Endothelial cell (in vitro differentiated cells): ENCODE results near the gene NOVA2. TPM values are rescaled to one million over a fixed set of nuclear protein-coding genes. Genes with fewer than 3 reads are reported as not detected.
A peak's percentile ranks its signal among the peaks of the same experiment; 100 is the strongest.

Source experiments
- DNase-seq: peaks from one replicate; pipeline ENCODE4 v3.0.0; 2021; ENCODE audit warnings: low spot score
- H3K27ac Mint-ChIP-seq: one replicate; pipeline ENCODE4 v1.8.0; 2021; ENCODE audit warnings: mixed read lengths, inconsistent platforms; ENCODE audit not compliant: unreplicated experiment
- H3K27me3 Mint-ChIP-seq: one replicate; pipeline ENCODE4 v1.8.0; 2021; ENCODE audit warnings: mild to moderate bottlenecking, moderate library complexity, mixed read lengths, inconsistent platforms; ENCODE audit not compliant: unreplicated experiment
- H3K36me3 Mint-ChIP-seq: one replicate; pipeline ENCODE4 v1.8.0; 2021; ENCODE audit warnings: mild to moderate bottlenecking, low read depth, mixed read lengths, inconsistent platforms; ENCODE audit not compliant: unreplicated experiment
- H3K4me1 Mint-ChIP-seq: one replicate; pipeline ENCODE4 v1.8.0; 2021; ENCODE audit warnings: mild to moderate bottlenecking, mixed read lengths, inconsistent platforms; ENCODE audit not compliant: unreplicated experiment
- H3K4me3 Mint-ChIP-seq: one replicate; pipeline ENCODE4 v1.8.0; 2021; ENCODE audit warnings: mild to moderate bottlenecking, mixed read lengths, inconsistent platforms; ENCODE audit not compliant: unreplicated experiment
- H3K9me3 Mint-ChIP-seq: one replicate; pipeline ENCODE4 v1.8.0; 2021; ENCODE audit warnings: mixed read lengths, inconsistent platforms; ENCODE audit not compliant: unreplicated experiment
- CTCF ChIP-seq: fragments of 200-600 bp; sonication (generic); IDR thresholded peaks from one replicate; pipeline ENCODE4 v1.5.0; 2021; ENCODE audit warnings: antibody characterized with exemption; ENCODE audit not compliant: unreplicated experiment
- total RNA-seq: library from RNA; stranded (reverse); fragmentation: NEBNext Ultra II Directional; extraction: Animal tissue kit (Norgen Biotek cat#: 25700); gene quantifications from one replicate; pipeline ENCODE4 v1.2.1, GENCODE V29; 2021; ENCODE audit not compliant: unreplicated experiment

The NOVA2 gene
- total RNA-seq, 1 donor from 2014 or later, result 86.0 TPM

GRCh38 chr19:45887200-45887710 lies 86.4 kb downstream of the NOVA2 start:
- H3K27me3 Mint-ChIP-seq, result peaks cover 17% of the 10 kb centered on the region

GRCh38 chr19:45886427-45887199 lies 87.1 kb downstream of the NOVA2 start:
- Mint-ChIP-seq H3K27me3 (peaks cover 17% of the 10 kb centered on the region), H3K9me3 (no peaks in the 10 kb centered on the region), H3K27ac (peak overlapping the region; percentile 94), H3K36me3 (no peaks in the 10 kb centered on the region), H3K4me1 (peaks cover 12% of the 10 kb centered on the region), H3K4me3 (peak overlapping the region; percentile 95)
- no peak for TF ChIP-seq CTCF
- DNase-seq, result peak; percentile 88

More at GRCh38 chr19:45887200-45887710, 86.4 kb downstream of the NOVA2 start:
- Mint-ChIP-seq H3K27ac (peak overlapping the region; percentile 94), H3K4me3 (peak overlapping the region; percentile 95), H3K9me3 (no peaks in the 10 kb centered on the region), H3K4me1 (peaks cover 10% of the 10 kb centered on the region), H3K36me3 (no peaks in the 10 kb centered on the region)
- TF ChIP-seq CTCF, result no peak
- DNase-seq, result no peak

GRCh38 chr19:45885556-45886426 lies 87.9 kb downstream of the NOVA2 start, which contains the start of gene IRF2BP1:
Gene IRF2BP1 (minus strand): TSS chr19:45886141. CDS start chr19:45885774, 367 bp downstream.
- Mint-ChIP-seq H3K36me3 (no peaks in the 10 kb centered on the region), H3K4me3 (peak within 1 kb of the TSS; percentile 95), H3K9me3 (no peaks in the 10 kb centered on the region), H3K4me1 (peaks cover 15% of the 10 kb centered on the region), H3K27me3 (peaks cover 20% of the 10 kb centered on the region), H3K27ac (peak within 1 kb of the TSS; percentile 94)
- TF ChIP-seq CTCF, result no peak
- peak; percentile 83 for DNase-seq

- H3K4me3 Mint-ChIP-seq, result no peak overlapping the region
- no peaks in the 10 kb centered on the region for H3K36me3 Mint-ChIP-seq
- no peak overlapping the region for H3K27ac Mint-ChIP-seq
- no peak for DNase-seq
- peaks cover 21% of the 10 kb centered on the region for H3K27me3 Mint-ChIP-seq
- no peak for TF ChIP-seq CTCF
- no peaks in the 10 kb centered on the region for H3K9me3 Mint-ChIP-seq
- peaks cover 15% of the 10 kb centered on the region for H3K4me1 Mint-ChIP-seq
Measured at GRCh38 chr19:45884682-45885555, 88.7 kb downstream of the NOVA2 start.
